Measurements from ENCODE around the gene BICRAL.

BICRAL gene

DNA sequence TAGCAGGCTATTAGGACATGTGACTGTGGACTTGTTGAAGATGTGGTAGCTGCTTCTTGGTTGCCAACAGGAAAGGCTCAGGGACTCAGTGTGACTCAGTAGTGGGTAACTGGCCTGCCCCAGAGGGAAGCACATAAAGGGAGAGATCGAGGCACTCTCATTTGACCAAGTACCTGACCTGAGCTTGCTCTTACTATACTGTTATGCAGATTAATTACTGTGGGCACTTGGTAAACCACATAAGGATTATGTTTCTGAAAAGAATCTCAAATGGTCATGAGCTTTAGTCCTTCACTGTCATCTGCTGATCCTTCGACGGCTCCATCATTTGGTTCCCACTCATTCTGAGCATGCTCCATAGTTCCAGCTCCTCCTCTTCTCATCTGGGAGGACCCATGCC, 49.4 kb downstream of the BICRAL start:
- no peak for TF ChIP-seq REST (IDR thresholded peaks at IDR 0.05; ENCODE audit: insufficient read depth in 1 of 2, low read depth in 2 of 2, low read length in 2 of 2)
- no peak for TF ChIP-seq FOXP2 (optimal IDR thresholded peaks at IDR 0.05; ENCODE audit: borderline replicate concordance, extremely low read depth, extremely low read length, insufficient read depth)
- no peak for TF ChIP-seq SIN3A (IDR thresholded peaks at IDR 0.05; ENCODE audit: borderline replicate concordance, insufficient read depth, low read length)
- no peak for TF ChIP-seq TAF1 (IDR thresholded peaks at IDR 0.05; ENCODE audit: borderline replicate concordance, insufficient read depth, low read length)
- no peak for TF ChIP-seq POLR2AphosphoS5 (IDR thresholded peaks at IDR 0.05; ENCODE audit: low read depth, low read length)

DNA sequence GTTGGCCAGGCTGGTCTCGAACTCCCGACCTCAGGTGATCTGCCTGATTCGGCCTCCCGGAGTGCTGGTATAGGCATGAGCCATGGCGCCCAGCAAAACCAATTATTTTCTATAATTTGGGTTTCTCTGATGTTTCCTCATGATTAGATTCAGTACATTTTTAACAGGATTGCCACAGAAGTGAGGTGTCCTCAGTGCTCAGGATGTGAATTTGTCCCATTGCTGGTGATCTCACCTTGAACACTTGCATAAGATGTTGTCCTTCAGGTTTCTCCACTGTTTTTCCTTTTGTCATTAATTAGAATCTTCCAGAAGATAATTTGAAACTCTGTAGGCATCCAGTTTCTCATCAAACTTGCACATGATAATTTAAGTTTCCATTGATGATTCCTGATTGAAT, 52.2 kb downstream of the BICRAL start:
- TF ChIP-seq FOXP2 (optimal IDR thresholded peaks at IDR 0.05; ENCODE audit: borderline replicate concordance, extremely low read depth, extremely low read length, insufficient read depth) (no peak), TAF1 (IDR thresholded peaks at IDR 0.05; ENCODE audit: borderline replicate concordance, insufficient read depth, low read length) (no peak), SIN3A (IDR thresholded peaks at IDR 0.05; ENCODE audit: borderline replicate concordance, insufficient read depth, low read length) (no peak), REST (IDR thresholded peaks at IDR 0.05; ENCODE audit: insufficient read depth in 1 of 2, low read depth in 2 of 2, low read length in 2 of 2) (no peak), POLR2AphosphoS5 (IDR thresholded peaks at IDR 0.05; ENCODE audit: low read depth, low read length) (no peak)

DNA sequence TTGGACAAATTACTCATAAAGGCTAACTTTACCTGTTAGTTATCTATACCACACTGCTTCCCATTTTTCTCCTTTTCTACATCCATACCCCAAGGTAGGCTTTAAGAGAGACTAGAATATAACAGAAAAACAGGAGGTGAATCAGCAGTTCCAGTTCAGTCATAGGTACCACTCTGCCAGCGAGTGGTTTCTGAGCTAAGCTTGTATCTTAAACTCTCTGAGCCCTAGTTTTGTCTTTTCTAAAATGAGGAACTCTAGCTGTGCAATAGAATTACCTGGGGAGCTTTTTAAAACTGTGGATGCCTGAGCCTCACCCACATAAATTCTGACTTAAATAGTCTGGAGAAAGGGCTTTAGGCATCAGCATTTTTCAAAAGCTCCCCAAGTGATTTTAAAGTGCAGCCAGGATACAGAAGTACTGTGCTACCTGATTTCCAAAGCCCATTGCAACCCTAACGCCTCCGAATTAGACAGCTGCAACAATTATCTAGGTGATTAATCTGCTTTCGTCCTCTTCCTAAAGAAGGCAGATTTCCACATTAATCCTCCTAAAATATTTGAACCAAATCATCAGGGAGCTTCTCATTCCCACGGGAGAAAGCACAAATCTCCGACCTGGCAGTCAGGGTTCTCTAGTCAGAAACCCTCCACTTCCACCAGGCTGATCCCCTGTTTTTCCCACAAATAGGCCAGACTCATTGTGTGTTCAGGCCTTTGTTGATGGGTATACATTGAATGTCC, 60.2 kb downstream of the BICRAL start:
- TF ChIP-seq REST (IDR thresholded peaks at IDR 0.05; ENCODE audit: insufficient read depth in 1 of 2, low read depth in 2 of 2, low read length in 2 of 2): no peak
- TF ChIP-seq POLR2AphosphoS5 (IDR thresholded peaks at IDR 0.05; ENCODE audit: low read depth, low read length): no peak
- TF ChIP-seq TAF1 (IDR thresholded peaks at IDR 0.05; ENCODE audit: borderline replicate concordance, insufficient read depth, low read length): no peak
- TF ChIP-seq FOXP2 (optimal IDR thresholded peaks at IDR 0.05; ENCODE audit: borderline replicate concordance, extremely low read depth, extremely low read length, insufficient read depth): no peak
- TF ChIP-seq SIN3A (IDR thresholded peaks at IDR 0.05; ENCODE audit: borderline replicate concordance, insufficient read depth, low read length): no peak

- no peak for TF ChIP-seq POLR2AphosphoS5 (IDR thresholded peaks at IDR 0.05; ENCODE audit: low read depth, low read length)
- no peak for TF ChIP-seq SIN3A (IDR thresholded peaks at IDR 0.05; ENCODE audit: borderline replicate concordance, insufficient read depth, low read length)
- TF ChIP-seq FOXP2 (optimal IDR thresholded peaks at IDR 0.05; ENCODE audit: borderline replicate concordance, extremely low read depth, extremely low read length, insufficient read depth): no peak
- TF ChIP-seq REST (IDR thresholded peaks at IDR 0.05; ENCODE audit: insufficient read depth in 1 of 2, low read depth in 2 of 2, low read length in 2 of 2): no peak
These were observed 63.5 kb downstream of the BICRAL start for GRCh38 chr6:42845327-42845694.

All from PFSK-1 (cell line).